D721Med (cell line): ENCODE measurements around the gene DDX20.

ENCODE experiments used
- DNase-seq: peaks from one replicate; pipeline ENCODE4 v3.0.0; 2011; ENCODE audit warnings: low spot score; ENCODE audit not compliant: insufficient read length
- FAIRE-seq: peaks from 2 replicates; lab custom pipeline; 2011; peaks lifted over from hg19 to GRCh38; lab: Jason Lieb, UNC
- CTCF ChIP-seq: IDR thresholded peaks from 2 replicates; pipeline ENCODE4 v1.5.1; 2012; ENCODE audit warnings: mild to moderate bottlenecking, control low read depth; ENCODE audit not compliant: insufficient read depth; ENCODE audit errors: missing control alignments

DDX20 gene

GRCh38 chr1:111762332-111762731, 6.6 kb downstream of the DDX20 start:
- DNase-seq (no peak), FAIRE-seq (no peak)
- TF ChIP-seq CTCF: no peak

GRCh38 chr1:111768023-111768422, 12.3 kb downstream of the DDX20 start:
- DNase-seq: no peak
- TF ChIP-seq CTCF: no peak
- FAIRE-seq: no peak

GRCh38 chr1:111768625-111769024, 12.9 kb downstream of the DDX20 start:
- no peak for TF ChIP-seq CTCF
- no peak for FAIRE-seq
- DNase-seq: no peak

DNA sequence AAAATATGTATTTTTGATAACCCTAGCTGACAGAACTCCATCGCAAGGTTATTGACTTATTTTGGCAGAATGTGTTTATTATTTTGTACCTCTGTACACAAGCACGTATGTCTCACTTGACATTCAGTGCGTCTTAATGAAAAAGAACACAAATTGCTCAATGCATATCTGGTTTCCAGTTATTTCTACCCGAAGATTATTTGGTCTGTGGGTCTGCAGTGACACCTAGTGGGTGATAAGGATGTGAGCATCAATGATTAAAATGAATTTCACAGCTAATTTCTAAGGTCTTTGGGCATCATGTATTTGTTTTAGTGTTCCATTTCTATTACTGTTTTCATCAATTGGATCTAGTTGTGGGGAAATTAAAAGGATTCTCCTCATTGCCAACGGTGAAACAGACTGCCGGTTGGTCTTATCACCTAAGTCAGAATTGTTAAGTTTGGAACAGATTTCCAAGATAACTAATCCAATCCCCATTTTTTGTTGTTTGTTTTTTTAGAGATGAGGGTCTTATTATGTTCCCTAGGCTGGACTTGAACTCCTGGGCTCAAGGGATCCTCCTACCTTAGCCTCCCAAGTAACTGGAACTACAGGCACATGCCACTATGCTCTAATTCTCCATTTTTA, 13.9 kb downstream of the DDX20 start:
- DNase-seq: no peak
- TF ChIP-seq CTCF: peak; percentile 91
- peak; percentile 29 for FAIRE-seq

DNA sequence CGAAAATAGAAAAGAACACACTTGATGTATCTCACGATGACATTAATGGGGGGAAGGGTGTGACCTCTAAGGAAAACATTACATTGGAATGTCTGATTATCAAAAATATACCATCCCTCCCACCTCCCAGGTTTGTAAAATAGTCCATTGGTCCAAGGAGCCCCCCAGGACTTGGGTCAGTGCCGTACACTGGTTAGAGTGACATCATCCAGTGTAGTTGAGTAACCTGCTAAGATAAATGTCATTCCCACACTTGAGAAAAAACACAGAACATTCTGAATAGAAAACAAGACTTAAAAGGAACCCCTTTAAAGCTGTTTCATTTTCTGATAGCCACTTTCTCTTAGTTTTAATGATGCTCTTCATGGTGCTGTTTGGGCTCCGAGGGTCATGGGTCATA, 15.2 kb downstream of the DDX20 start:
- no peak for FAIRE-seq
- TF ChIP-seq CTCF: no peak
- no peak for DNase-seq

DNA sequence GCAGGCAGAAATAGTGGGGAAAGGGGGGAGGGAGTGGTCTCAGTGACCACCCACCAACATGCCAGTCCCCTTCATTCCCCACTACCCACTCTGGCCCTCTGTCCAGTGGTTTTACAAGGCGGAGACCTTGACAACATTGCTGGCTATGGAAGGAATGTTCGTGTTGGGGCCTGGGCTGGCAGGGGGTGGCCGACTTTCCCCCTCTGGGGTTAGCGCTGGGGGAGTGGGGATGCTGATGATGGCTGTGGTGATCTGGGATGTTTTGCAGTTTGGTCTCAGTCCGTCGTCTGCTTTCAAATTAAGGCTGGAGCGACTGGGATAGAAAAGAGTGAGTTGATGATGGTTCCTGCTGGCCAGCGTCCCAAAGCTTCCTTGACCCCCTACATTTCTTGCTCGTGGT, 20.3 kb downstream of the DDX20 start:
- FAIRE-seq: no peak
- TF ChIP-seq CTCF: no peak
- no peak for DNase-seq

DNA sequence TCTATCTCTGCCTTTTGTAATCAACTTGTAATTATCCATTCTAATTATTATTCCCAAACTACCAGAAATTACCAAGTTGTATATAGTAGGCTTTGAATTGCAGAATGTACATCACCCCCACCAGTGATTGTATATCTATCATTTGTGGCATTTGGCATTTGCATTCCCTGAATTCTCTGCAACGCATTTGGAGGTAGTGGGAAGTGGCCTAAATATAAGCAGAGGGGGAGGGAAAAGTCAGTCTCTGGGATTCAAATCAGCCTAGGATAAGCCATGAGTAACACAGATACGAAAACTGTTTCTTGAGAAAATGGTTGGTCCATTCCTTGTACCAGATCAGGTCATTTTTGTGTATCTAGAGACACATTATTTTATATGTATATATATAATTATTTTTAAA, 20.7 kb downstream of the DDX20 start:
- no peak for FAIRE-seq
- no peak for TF ChIP-seq CTCF

More for the DNA sequence above, 20.7 kb downstream of the DDX20 start:
- no peak for DNase-seq
